SK-N-SH (cell line): ENCODE data around the gene KRT4. TPM values are rescaled to one million over a fixed set of nuclear protein-coding genes. Genes with fewer than 3 reads are reported as not detected.

ENCODE experiments used
- CTCF ChIA-PET: fragments of 300-600, 350-600 bp; formaldehyde crosslinking; extraction: SDS; loops from one replicate; lab custom pipeline; 2021; lab: Yijun Ruan, JAX
- POLR2A ChIA-PET: fragments of 350-600 bp; sonication (Branson Sonifier 250); formaldehyde crosslinking; extraction: SDS; loops from one replicate; lab custom pipeline; 2020; ENCODE audit warnings: antibody characterized with exemption, inconsistent platforms; lab: Yijun Ruan, JAX
- DNase-seq: peaks from one replicate; pipeline ENCODE4 v3.0.0; 2012
- H2AFZ ChIP-seq: fragments of 200-600 bp; sonication (generic); 2 replicates; pipeline ENCODE4 v1.8.1; 2016; ENCODE audit warnings: antibody characterized with exemption, mild to moderate bottlenecking, low read depth
- H3F3A ChIP-seq: fragments of 200-600 bp; sonication (generic); replicated peaks from 2 replicates; pipeline ENCODE3; 2016; ENCODE audit warnings: antibody characterized with exemption, mild to moderate bottlenecking; ENCODE audit not compliant: insufficient read depth
- H3K27ac ChIP-seq, 2 experiments: fragments of 200-500 bp in 1 of 2; fragments of 200-600 bp in 1 of 2; sonication (Bioruptor generic) in 1 of 2; sonication (generic), shearing (Covaris generic) in 1 of 2; 2 replicates each; pipeline versions ENCODE4 v1.5.1 to v1.6.1; 2014 to 2016; ENCODE audit warnings: low read depth in 2 of 2, inconsistent platforms in 1 of 2, low read length in 1 of 2, mild to moderate bottlenecking in 1 of 2, mixed read lengths in 1 of 2
- H3K27me3 ChIP-seq: fragments of 200-600 bp; sonication (generic), shearing (Covaris generic); 2 replicates; pipeline ENCODE4 v1.6.1; 2016; ENCODE audit warnings: mixed run types; ENCODE audit not compliant: insufficient read depth
- H3K36me3 ChIP-seq, 2 experiments: fragments of 200-500 bp in 1 of 2; fragments of 200-600 bp in 1 of 2; sonication (Bioruptor generic) in 1 of 2; sonication (generic) in 1 of 2; replicated peaks in 1 of 2; 2 replicates each; pipeline versions ENCODE3 to v1.5.1; 2014 to 2016; ENCODE audit warnings: low read length in 1 of 2, mild to moderate bottlenecking in 1 of 2; ENCODE audit not compliant: insufficient read depth in 2 of 2, control insufficient read depth in 1 of 2
- H3K4me1 ChIP-seq, 2 experiments: fragments of 200-500 bp in 1 of 2; fragments of 200-600 bp in 1 of 2; sonication (Bioruptor generic) in 1 of 2; sonication (generic), shearing (Covaris generic) in 1 of 2; 2 replicates each; pipeline versions ENCODE4 v1.5.1 to v1.6.1; 2014 to 2016; ENCODE audit warnings: low read depth in 1 of 2, low read length in 1 of 2, mixed run types in 1 of 2; ENCODE audit not compliant: insufficient read depth in 2 of 2, control insufficient read depth in 1 of 2
- H3K4me2 ChIP-seq: fragments of 200-600 bp; sonication (generic), shearing (Covaris generic); 2 replicates; pipeline ENCODE4 v1.6.1; 2017; ENCODE audit warnings: mixed run types
- H3K4me3 ChIP-seq, 2 experiments: fragments of 200-500 bp in 1 of 2; fragments of 200-600 bp in 1 of 2; sonication (Bioruptor generic) in 1 of 2; sonication (generic), shearing (Covaris generic) in 1 of 2; 2 replicates each; pipeline versions ENCODE4 v1.5.1 to v1.8.1; 2014 to 2016; ENCODE audit warnings: low read depth in 2 of 2, inconsistent platforms in 1 of 2, low read length in 1 of 2, mild to moderate bottlenecking in 1 of 2, mixed read lengths in 1 of 2, moderate library complexity in 1 of 2
- H3K79me2 ChIP-seq: fragments of 200-600 bp; sonication (generic); 2 replicates; pipeline ENCODE4 v1.8.1; 2017; ENCODE audit warnings: mild to moderate bottlenecking; ENCODE audit not compliant: insufficient read depth
- H3K9ac ChIP-seq: fragments of 200-600 bp; sonication (generic); 2 replicates; pipeline ENCODE4 v1.6.1; 2017; ENCODE audit warnings: mixed run types
- H3K9me2 ChIP-seq: fragments of 200-600 bp; sonication (generic); 2 replicates; pipeline ENCODE4 v1.6.1; 2017; ENCODE audit warnings: mixed run types
- H3K9me3 ChIP-seq: fragments of 200-600 bp; sonication (generic); 2 replicates; pipeline ENCODE4 v1.6.1; 2017; ENCODE audit warnings: mixed run types, mild to moderate bottlenecking, moderate library complexity
- H4K20me1 ChIP-seq: fragments of 200-600 bp; sonication (generic); 2 replicates; pipeline ENCODE4 v1.6.1; 2017; ENCODE audit warnings: mild to moderate bottlenecking, mixed run types; ENCODE audit not compliant: insufficient read depth
- CTCF ChIP-seq: fragments of 200-600 bp; sonication (generic); IDR thresholded peaks from 2 replicates; pipeline ENCODE4 v1.6.1; 2017; ENCODE audit warnings: antibody characterized with exemption, mild to moderate bottlenecking, moderate library complexity
- ELF1 ChIP-seq: IDR thresholded peaks from 2 replicates; pipeline ENCODE4 v1.4.0; 2012
- EP300 ChIP-seq, 2 experiments: IDR thresholded peaks; 2 replicates each; pipeline versions ENCODE4 v1.4.0 to v1.6.1; 2012; ENCODE audit warnings: borderline replicate concordance in 1 of 2, low read depth in 1 of 2, low read length in 1 of 2
- EZH2phosphoT487 ChIP-seq: fragments of 200-600 bp; sonication (generic); IDR thresholded peaks from 2 replicates; pipeline ENCODE4 v1.6.1; 2017; ENCODE audit warnings: low read depth, mixed run types, mild to moderate bottlenecking, antibody characterized with exemption, moderate library complexity, borderline replicate concordance
- FOXJ3 ChIP-seq: sonication (generic); formaldehyde crosslinking; IDR thresholded peaks from 2 replicates; pipeline ENCODE4 v1.5.1; 2020; ENCODE audit warnings: mild to moderate bottlenecking, missing genetic modification reagents
- GABPA ChIP-seq: IDR thresholded peaks from 2 replicates; pipeline ENCODE4 v1.4.0; 2012; ENCODE audit warnings: low read depth, mild to moderate bottlenecking
- JUND ChIP-seq: IDR thresholded peaks from 2 replicates; pipeline ENCODE4 v1.4.0; 2012
- MXI1 ChIP-seq: IDR thresholded peaks from 2 replicates; pipeline ENCODE4 v1.6.1; 2012; ENCODE audit warnings: mild to moderate bottlenecking, low read depth, low read length, improper control_type of control experiment
- NFIC ChIP-seq: IDR thresholded peaks from 2 replicates; pipeline ENCODE4 v1.4.0; 2012; ENCODE audit warnings: borderline replicate concordance
- NRF1 ChIP-seq: IDR thresholded peaks from 2 replicates; pipeline ENCODE4 v1.6.1; 2012; ENCODE audit warnings: low read depth, mild to moderate bottlenecking, low read length
- PBX3 ChIP-seq: IDR thresholded peaks from 2 replicates; pipeline ENCODE4; 2012
- RFX5 ChIP-seq: IDR thresholded peaks from 2 replicates; pipeline ENCODE4 v1.6.1; 2012; ENCODE audit warnings: mild to moderate bottlenecking, improper control_type of control experiment, low read length
- RXRA ChIP-seq: IDR thresholded peaks from 2 replicates; pipeline ENCODE4 v1.4.0; 2012; ENCODE audit warnings: low read depth, mild to moderate bottlenecking, borderline replicate concordance
- YY1 ChIP-seq: IDR thresholded peaks from 2 replicates; pipeline ENCODE4 v1.4.0; 2012; ENCODE audit warnings: low read depth, mild to moderate bottlenecking
- WGBS: methylation state at CpG from one replicate; pipeline ENCODE4 v1.1.6; 2017; ENCODE audit warnings: low lambda C conversion rate; 5-methylcytosine and 5-hydroxymethylcytosine counted together
- polyA plus RNA-seq, 3 experiments: library from polyadenylated mRNA; depleted of rRNA; stranded (reverse); fragments of >200 nt; gene quantifications; 2 replicates each; pipeline ENCODE4 v1.2.3, GENCODE V29; 2012
- TF ChIP-seq, protein P1 (sequence below): fragments of 150-350 bp; IDR thresholded peaks from 2 replicates; pipeline ENCODE4 v1.6.1; 2017; ENCODE audit warnings: antibody characterized with exemption, low read length, low read depth, borderline replicate concordance
- TF ChIP-seq, protein P2 (sequence below): IDR thresholded peaks from 2 replicates; pipeline ENCODE4 v1.4.0; 2012; ENCODE audit warnings: low read depth
- TF ChIP-seq, protein P3 (sequence below): IDR thresholded peaks from 2 replicates; pipeline ENCODE4 v1.4.0; 2012; ENCODE audit warnings: low read depth, borderline replicate concordance
- TF ChIP-seq, protein P4 (sequence below): fragments of 150-350 bp; IDR thresholded peaks from 2 replicates; pipeline ENCODE4 v1.6.1; 2016; ENCODE audit warnings: mild to moderate bottlenecking, low read depth, low read length

The KRT4 gene
- polyA plus RNA-seq (2012; rRNA removed), result not detected in 2 replicates
- polyA plus RNA-seq (2012; cell fraction: cytosol; rRNA removed), result not detected in 2 replicates
- 0.06 TPM in 1 of 2 replicates, not detected in the other for polyA plus RNA-seq (2012; cell fraction: nucleus; rRNA removed)

GRCh38 chr12:52813885-52814709 lies at the start of gene KRT4:
KRT4 (minus strand) TSS chr12:52814116; CDS start chr12:52814058, 58 bp downstream.
- ChIA-PET CTCF (no interaction called here), POLR2A (no interaction called here)
- no peak within 1 kb of the TSS for H2AFZ ChIP-seq
- no peaks in the 10 kb centered on the region for H3K4me1 ChIP-seq
- no peaks in the 10 kb centered on the region for H3K9me2 ChIP-seq
- no peak within 1 kb of the TSS for H3K4me3 ChIP-seq
- 27% methylated on average over 8 of the region's 15 CpGs for WGBS
- TF ChIP-seq, protein P1, sequence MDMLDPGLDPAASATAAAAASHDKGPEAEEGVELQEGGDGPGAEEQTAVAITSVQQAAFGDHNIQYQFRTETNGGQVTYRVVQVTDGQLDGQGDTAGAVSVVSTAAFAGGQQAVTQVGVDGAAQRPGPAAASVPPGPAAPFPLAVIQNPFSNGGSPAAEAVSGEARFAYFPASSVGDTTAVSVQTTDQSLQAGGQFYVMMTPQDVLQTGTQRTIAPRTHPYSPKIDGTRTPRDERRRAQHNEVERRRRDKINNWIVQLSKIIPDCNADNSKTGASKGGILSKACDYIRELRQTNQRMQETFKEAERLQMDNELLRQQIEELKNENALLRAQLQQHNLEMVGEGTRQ, result no peak
- no peak for TF ChIP-seq NRF1
- TF ChIP-seq RXRA, result no peak
- TF ChIP-seq CTCF, result no peak
- no peak for TF ChIP-seq GABPA
- no peak for TF ChIP-seq PBX3
- TF ChIP-seq ELF1, result no peak
- no peak for TF ChIP-seq EZH2phosphoT487
- no peak for TF ChIP-seq FOXJ3 (CRISPR knock-in tag)
- no peak for TF ChIP-seq RFX5
- no peak for TF ChIP-seq JUND
- no peak for TF ChIP-seq MXI1
- TF ChIP-seq NFIC, result no peak
- no peak for TF ChIP-seq EP300 (IDR thresholded peaks at IDR 0.05; ENCODE audit: borderline replicate concordance in 1 of 2, low read depth in 1 of 2, low read length in 1 of 2)
- TF ChIP-seq, protein P2, sequence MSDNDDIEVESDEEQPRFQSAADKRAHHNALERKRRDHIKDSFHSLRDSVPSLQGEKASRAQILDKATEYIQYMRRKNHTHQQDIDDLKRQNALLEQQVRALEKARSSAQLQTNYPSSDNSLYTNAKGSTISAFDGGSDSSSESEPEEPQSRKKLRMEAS, result no peak
- no peak for TF ChIP-seq YY1
- TF ChIP-seq, protein P3, sequence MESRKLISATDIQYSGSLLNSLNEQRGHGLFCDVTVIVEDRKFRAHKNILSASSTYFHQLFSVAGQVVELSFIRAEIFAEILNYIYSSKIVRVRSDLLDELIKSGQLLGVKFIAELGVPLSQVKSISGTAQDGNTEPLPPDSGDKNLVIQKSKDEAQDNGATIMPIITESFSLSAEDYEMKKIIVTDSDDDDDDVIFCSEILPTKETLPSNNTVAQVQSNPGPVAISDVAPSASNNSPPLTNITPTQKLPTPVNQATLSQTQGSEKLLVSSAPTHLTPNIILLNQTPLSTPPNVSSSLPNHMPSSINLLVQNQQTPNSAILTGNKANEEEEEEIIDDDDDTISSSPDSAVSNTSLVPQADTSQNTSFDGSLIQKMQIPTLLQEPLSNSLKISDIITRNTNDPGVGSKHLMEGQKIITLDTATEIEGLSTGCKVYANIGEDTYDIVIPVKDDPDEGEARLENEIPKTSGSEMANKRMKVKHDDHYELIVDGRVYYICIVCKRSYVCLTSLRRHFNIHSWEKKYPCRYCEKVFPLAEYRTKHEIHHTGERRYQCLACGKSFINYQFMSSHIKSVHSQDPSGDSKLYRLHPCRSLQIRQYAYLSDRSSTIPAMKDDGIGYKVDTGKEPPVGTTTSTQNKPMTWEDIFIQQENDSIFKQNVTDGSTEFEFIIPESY, result no peak
- TF ChIP-seq, protein P4, sequence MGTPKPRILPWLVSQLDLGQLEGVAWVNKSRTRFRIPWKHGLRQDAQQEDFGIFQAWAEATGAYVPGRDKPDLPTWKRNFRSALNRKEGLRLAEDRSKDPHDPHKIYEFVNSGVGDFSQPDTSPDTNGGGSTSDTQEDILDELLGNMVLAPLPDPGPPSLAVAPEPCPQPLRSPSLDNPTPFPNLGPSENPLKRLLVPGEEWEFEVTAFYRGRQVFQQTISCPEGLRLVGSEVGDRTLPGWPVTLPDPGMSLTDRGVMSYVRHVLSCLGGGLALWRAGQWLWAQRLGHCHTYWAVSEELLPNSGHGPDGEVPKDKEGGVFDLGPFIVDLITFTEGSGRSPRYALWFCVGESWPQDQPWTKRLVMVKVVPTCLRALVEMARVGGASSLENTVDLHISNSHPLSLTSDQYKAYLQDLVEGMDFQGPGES, result no peak
- H3K27ac ChIP-seq, result no peak within 1 kb of the TSS
- H3F3A ChIP-seq, result no peaks in the 10 kb centered on the region
- H3K9ac ChIP-seq, result no peak within 1 kb of the TSS
- H3K79me2 ChIP-seq, result no peaks in the 10 kb centered on the region
- DNase-seq, result no peak
- no peaks in the 10 kb centered on the region for H3K9me3 ChIP-seq
- H3K27me3 ChIP-seq, result peaks cover 26% of the 10 kb centered on the region
- H3K36me3 ChIP-seq, result no peaks in the 10 kb centered on the region
- H4K20me1 ChIP-seq, result no peaks in the 10 kb centered on the region
- H3K4me2 ChIP-seq, result no peak within 1 kb of the TSS
